Measurements from ENCODE around the gene RPL31.

The RPL31 gene

GRCh38 chr2:101040761-101041160 lies 38.7 kb downstream of the RPL31 start:
- Histone ChIP-seq H3K4me1 (ENCODE audit: low read length) (peaks cover 15% of the 10 kb centered on the region), H3K27ac (ENCODE audit: low read length) (no peak overlapping the region)
- no peak for TF ChIP-seq EZH2 (optimal IDR thresholded peaks at IDR 0.05; ENCODE audit: low read depth, low read length)
- no peak for TF ChIP-seq CTCF (IDR thresholded peaks at IDR 0.05; ENCODE audit: low read length)
- no peak for TF ChIP-seq EZH2phosphoT487 (IDR thresholded peaks at IDR 0.05; ENCODE audit: low read length)

DNA sequence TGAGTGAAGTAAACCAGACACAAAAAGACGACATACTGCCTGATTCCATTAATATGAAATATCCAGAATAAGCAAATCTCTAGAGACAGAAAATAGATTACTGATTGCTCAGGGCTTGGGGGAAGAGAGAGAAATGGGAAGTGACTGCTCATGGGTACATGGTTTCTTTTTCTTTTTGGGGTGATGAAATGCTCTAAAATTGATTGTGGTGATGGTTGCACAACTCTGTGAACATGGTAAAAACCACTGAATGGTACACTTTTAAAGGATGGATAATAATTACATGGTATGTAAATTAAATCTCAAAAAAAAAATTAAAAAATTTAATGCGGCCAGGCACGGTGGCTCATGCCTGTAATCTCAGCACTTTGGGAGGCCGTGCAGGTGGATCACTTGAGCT lies 39.3 kb downstream of the RPL31 start:
- no peaks in the 10 kb centered on the region for H3K36me3 ChIP-seq (replicated peaks; ENCODE audit: insufficient read depth, low read length)
- no peak overlapping the region for H3K27ac ChIP-seq (ENCODE audit: low read length)
- no peaks in the 10 kb centered on the region for H4K20me1 ChIP-seq (ENCODE audit: insufficient read depth, low read length)
- H3K27me3 ChIP-seq (replicated peaks; ENCODE audit: insufficient read depth, low read length) = no peaks in the 10 kb centered on the region
- H3K9ac ChIP-seq (ENCODE audit: low read length) = no peak overlapping the region
- H2AFZ ChIP-seq (ENCODE audit: low read length) = no peak overlapping the region
- H3F3A ChIP-seq (ENCODE audit: insufficient read depth, low read length) = peaks cover 14% of the 10 kb centered on the region
- H3K4me2 ChIP-seq (ENCODE audit: low read depth, low read length) = no peak overlapping the region
- H3K9me2 ChIP-seq (replicated peaks; ENCODE audit: insufficient read depth, low read length) = no peaks in the 10 kb centered on the region
- H3K4me3 ChIP-seq (ENCODE audit: low read length) = no peak overlapping the region
- TF ChIP-seq CTCF (IDR thresholded peaks at IDR 0.05; ENCODE audit: low read length) (no peak), EZH2 (optimal IDR thresholded peaks at IDR 0.05; ENCODE audit: low read depth, low read length) (no peak), EZH2phosphoT487 (IDR thresholded peaks at IDR 0.05; ENCODE audit: low read length) (no peak)
- H3K4me1 ChIP-seq (ENCODE audit: low read length) = peaks cover 15% of the 10 kb centered on the region
- H3K79me2 ChIP-seq (ENCODE audit: low read length) = no peaks in the 10 kb centered on the region
- DNase-seq = no peak
- H3K9me3 ChIP-seq (replicated peaks; ENCODE audit: insufficient read depth, low read length) = no peaks in the 10 kb centered on the region

More at GRCh38 chr2:101040761-101041160, 38.7 kb downstream of the RPL31 start:
- Histone ChIP-seq H3K27me3 (replicated peaks; ENCODE audit: insufficient read depth, low read length) (no peaks in the 10 kb centered on the region), H3K36me3 (replicated peaks; ENCODE audit: insufficient read depth, low read length) (no peaks in the 10 kb centered on the region), H3K9ac (ENCODE audit: low read length) (no peak overlapping the region), H3K9me3 (replicated peaks; ENCODE audit: insufficient read depth, low read length) (no peaks in the 10 kb centered on the region), H2AFZ (ENCODE audit: low read length) (no peak overlapping the region), H4K20me1 (ENCODE audit: insufficient read depth, low read length) (no peaks in the 10 kb centered on the region), H3K4me2 (ENCODE audit: low read depth, low read length) (no peak overlapping the region), H3K9me2 (replicated peaks; ENCODE audit: insufficient read depth, low read length) (no peaks in the 10 kb centered on the region), H3K79me2 (ENCODE audit: low read length) (no peaks in the 10 kb centered on the region), H3F3A (ENCODE audit: insufficient read depth, low read length) (peaks cover 14% of the 10 kb centered on the region), H3K4me3 (ENCODE audit: low read length) (no peak overlapping the region)
- DNase-seq = no peak

DNA sequence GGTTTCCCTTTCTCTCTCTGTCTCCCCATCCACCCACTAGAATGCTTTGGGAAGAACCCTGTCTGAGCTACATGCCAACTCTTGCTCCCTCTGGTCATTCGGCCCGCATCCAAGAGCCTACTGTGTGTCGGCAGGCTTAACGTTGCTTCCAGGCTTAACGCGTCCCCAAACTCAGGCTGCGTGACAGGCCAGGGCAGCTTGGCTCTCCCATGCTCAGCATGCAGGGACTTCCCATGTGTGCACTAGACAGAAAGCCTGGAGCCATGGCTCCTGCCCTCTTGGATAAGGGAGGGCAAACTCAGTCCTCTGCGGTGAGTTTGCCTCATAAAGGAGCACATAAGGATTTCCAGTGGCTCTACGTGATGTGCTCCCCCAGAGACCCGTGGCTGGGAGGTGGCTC lies 43.2 kb downstream of the RPL31 start:
- Histone ChIP-seq H3K27ac (ENCODE audit: low read length) (no peak overlapping the region), H3K4me3 (ENCODE audit: low read length) (no peak overlapping the region), H3K27me3 (replicated peaks; ENCODE audit: insufficient read depth, low read length) (no peaks in the 10 kb centered on the region), H3K36me3 (replicated peaks; ENCODE audit: insufficient read depth, low read length) (no peaks in the 10 kb centered on the region), H3K9me2 (replicated peaks; ENCODE audit: insufficient read depth, low read length) (no peaks in the 10 kb centered on the region), H3K4me2 (ENCODE audit: low read depth, low read length) (no peak overlapping the region), H3K9me3 (replicated peaks; ENCODE audit: insufficient read depth, low read length) (no peaks in the 10 kb centered on the region), H3F3A (ENCODE audit: insufficient read depth, low read length) (peaks cover 22% of the 10 kb centered on the region), H2AFZ (ENCODE audit: low read length) (no peak overlapping the region), H3K4me1 (ENCODE audit: low read length) (peaks cover 28% of the 10 kb centered on the region), H3K9ac (ENCODE audit: low read length) (no peak overlapping the region), H3K79me2 (ENCODE audit: low read length) (no peaks in the 10 kb centered on the region), H4K20me1 (ENCODE audit: insufficient read depth, low read length) (no peaks in the 10 kb centered on the region)
- TF ChIP-seq EZH2 (optimal IDR thresholded peaks at IDR 0.05; ENCODE audit: low read depth, low read length) (no peak), CTCF (IDR thresholded peaks at IDR 0.05; ENCODE audit: low read length) (no peak), EZH2phosphoT487 (IDR thresholded peaks at IDR 0.05; ENCODE audit: low read length) (no peak)
- DNase-seq = no peak

Data from MM.1S (cell line).